Left kidney (tissue), 8 donors: Measurements from ENCODE around the gene DNAAF9. TPM values are rescaled to one million over a fixed set of nuclear protein-coding genes. Genes with fewer than 3 reads are reported as not detected.
"Not testable (repeated sequence)": the region's sequence is repeated elsewhere in the genome, so short reads cannot be mapped to it uniquely, and the experiment has no call there.

ENCODE experiments used
- DNase-seq: peaks from one replicate; pipeline ENCODE4 v3.0.0-alpha.2; 2013
- long read RNA-seq, 8 donors: transcript quantifications; one replicate each; lab custom pipeline, GENCODE V29; 2026
- polyA plus RNA-seq: library from polyadenylated mRNA; unstranded; fragments of 120-200 nt; gene quantifications from one replicate; pipeline ENCODE4 v1.2.1, GENCODE V29; 2013; ENCODE audit not compliant: insufficient read length

DNAAF9 gene
- 35.6 TPM for polyA plus RNA-seq
- long read RNA-seq, donor 1: 0 reads
- long read RNA-seq, donor 2: 0 reads
- long read RNA-seq, donor 3, full-length matches to known transcripts: 1 of 1 reads
- long read RNA-seq, donor 3, partial matches to known transcripts: 0 of 1 reads
- long read RNA-seq, donor 3, other reads (novel, unspliced or antisense): 0 of 1 reads
- long read RNA-seq, donor 4: 0 reads
- long read RNA-seq, donor 5: 0 reads
- long read RNA-seq, donor 6, partial matches to known transcripts: 9 of 9 reads
- long read RNA-seq, donor 6, other reads (novel, unspliced or antisense): 0 of 9 reads
- long read RNA-seq, donor 7: 0 reads
- long read RNA-seq, donor 8: 0 reads

- DNase-seq: peak; percentile 48
Measured at GRCh38 chr20:3407040-3407770, at the start of gene DNAAF9. Gene DNAAF9, minus strand, starts transcription at chr20:3407669. Its CDS starts 112 bp downstream, at chr20:3407557.

- DNase-seq: no peak
Measured at GRCh38 chr20:3456648-3457047, 49.2 kb upstream of the DNAAF9 start.

GRCh38 chr20:3454831-3455230 lies 47.4 kb upstream of the DNAAF9 start:
- no peak for DNase-seq

DNA sequence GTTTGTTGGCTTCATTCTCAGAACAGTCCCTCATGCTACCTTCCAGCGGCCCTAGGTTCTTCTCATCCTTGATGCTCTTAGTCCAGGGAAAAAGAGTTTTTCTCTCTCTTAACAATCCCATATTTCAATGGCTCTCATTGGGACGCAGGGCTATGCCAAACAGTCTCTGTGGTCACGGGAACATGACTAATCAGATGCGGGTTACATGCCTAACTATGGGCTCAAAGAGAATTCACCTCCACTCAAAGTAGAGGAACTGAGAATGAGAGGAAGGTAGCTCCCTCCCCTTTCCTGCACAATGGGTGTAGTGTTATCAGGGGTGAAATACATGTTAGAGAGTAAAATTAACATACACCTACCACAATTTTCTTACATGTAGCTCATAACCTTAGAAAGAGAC lies 45.2 kb upstream of the DNAAF9 start:
- no peak for DNase-seq

DNA sequence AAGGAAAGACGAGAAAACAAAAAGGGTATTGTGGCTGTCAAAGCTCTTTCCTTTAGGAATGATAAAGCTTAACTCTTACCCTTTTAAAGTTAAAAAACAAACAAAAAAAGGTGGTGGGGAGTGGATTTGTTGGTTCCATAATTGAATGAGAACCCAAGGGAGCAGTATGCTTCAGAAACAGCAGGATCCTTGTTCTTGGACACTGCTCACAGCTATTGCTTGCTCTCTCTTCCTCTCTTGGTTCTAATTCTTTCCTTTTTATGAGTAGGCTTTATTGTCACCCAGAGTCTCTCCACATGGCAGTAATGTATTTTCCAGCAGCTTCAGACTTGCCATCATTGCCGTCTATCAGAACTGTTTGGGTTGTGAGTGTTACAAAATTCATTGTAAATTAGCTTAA lies 44.7 kb upstream of the DNAAF9 start:
- no peak for DNase-seq

DNA sequence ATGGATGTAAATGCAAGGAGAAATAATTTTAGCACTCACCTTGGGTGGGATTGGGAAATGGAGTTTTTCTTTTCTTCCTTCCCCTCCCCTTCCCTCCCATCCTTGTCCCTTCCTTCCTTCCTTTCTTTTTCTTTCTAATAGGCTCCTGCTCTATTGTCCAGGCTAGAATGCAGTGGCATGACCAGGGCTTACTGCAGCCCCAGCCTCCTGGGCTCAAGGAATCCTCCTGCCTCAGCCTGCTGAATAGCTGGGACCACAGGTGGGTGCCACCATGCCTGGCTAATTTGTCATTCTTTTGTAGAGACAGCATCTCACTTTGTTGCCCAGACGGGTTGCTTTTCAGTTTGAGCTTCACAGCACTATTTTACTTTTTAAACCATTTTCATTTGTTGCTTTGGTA lies 41.9 kb upstream of the DNAAF9 start:
- DNase-seq: no peak

DNA sequence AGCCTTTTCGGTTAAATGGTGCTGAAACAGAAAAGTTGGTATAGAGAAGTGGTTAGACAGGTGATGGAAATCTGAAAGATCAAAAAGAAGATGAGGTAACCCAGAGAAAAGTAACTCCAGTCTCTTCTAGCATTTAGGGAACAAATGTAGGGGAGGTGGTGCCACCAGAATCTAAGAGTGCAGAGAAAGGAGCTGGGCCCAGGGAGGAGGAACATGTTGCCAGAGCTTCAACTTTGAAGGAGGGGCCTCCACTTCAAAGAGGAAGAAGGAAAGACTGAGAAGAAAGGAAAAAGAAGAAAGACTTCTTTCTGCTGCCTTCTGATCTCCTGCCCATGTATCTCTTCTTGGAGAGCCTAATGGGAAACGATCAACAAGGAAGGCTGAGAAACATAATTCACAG lies 39.9 kb upstream of the DNAAF9 start:
- DNase-seq: no peak

DNA sequence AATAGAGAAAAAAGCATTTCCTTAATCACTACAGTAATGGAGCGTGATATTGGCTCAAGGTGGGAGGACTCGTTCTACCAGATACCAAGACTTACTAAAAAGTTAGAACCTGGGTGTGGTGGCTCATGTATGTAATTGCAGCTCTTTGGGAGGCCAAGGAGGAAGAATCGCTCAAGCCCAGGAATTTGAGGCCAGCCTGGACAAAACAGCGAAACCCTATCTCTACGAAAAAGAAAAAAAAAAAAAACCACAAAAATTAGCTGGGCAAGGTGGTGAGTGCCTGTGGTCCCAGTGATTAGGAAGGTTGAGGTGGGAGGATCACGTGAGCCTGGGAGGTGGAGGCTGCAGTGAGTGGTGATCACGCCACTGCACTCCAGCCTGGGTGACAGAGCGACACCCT lies 39.3 kb upstream of the DNAAF9 start:
- no peak for DNase-seq

GRCh38 chr20:3436864-3437574 lies 29.6 kb upstream of the DNAAF9 start:
- DNase-seq: no peak

DNA sequence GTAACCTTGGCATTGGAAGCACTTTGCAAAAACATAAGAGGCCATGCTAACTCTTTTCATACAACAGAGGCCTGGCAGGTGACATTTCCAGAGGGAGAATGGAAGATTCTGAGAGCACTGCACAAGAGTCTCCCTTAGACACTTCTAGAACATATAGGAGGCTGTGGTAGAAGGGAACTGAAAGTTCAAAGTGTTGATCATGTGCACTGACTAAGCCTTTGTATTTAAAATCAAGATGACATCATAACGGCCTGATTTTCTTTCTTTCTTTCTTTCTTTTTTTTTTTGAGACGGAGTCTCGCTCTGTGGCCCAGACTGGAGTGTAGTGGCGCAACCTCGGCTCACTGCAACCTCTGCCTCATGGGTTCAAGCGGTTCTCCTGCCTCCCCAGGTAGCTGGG lies 26.8 kb upstream of the DNAAF9 start:
- no peak for DNase-seq

- DNase-seq: no peak
Measured at GRCh38 chr20:3433744-3434143, 26.3 kb upstream of the DNAAF9 start.

GRCh38 chr20:3432844-3433243 lies 25.4 kb upstream of the DNAAF9 start:
- DNase-seq: no peak

GRCh38 chr20:3431109-3431508 lies 23.6 kb upstream of the DNAAF9 start:
- peak; percentile 19 for DNase-seq

DNA sequence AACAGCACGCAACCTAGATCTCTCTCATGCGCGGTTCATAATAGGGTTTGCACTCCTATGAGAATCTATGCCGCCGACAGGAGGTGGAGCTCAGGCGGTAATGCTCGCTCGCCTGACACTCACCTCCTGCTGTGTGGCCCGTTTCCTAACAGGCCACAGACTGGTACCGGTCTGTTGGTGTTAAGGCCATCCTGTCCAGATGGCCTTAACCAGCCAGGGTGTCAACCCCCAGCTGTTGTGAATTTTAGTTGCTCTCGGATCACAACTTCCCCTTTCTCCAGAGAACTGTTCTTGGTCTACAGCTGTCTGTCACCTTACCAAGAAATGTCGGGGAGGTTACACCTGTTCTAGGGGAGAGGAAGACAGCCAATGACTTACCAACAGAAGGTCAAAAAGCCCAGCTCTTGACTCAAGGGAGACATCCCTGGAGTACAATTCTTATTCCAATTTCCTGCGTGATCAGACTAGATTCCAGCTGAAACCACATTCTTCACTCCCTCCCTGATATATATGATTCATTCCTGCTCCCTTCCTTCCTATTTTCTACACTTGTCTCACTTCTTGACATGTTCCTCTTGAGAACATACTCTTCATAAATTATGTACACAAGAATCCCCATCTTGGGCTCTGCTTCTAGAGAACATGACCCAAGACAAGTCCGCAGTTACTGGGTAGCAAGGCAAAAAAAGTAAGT lies 23.1 kb upstream of the DNAAF9 start:
- DNase-seq: no peak

DNA sequence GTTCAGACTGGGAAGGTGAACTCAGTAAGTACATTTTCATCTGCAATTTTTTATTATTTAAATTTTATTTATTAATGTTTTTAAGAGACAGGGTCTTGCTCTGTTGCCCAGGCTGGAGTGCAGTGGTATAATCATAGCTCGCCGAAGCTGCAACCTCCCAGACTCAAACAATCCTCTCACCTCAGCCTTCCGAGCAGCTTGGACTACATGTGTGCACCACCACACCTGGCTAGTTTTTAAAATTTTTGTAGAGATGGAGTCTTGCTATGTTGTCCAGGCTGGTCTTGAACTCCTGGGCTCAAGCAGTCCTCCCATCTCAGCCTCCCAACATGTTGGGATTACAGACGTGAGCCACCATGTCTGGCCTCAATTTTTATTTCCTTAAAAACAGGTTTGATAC lies 19.3 kb upstream of the DNAAF9 start:
- not testable (repeated sequence) for DNase-seq

DNA sequence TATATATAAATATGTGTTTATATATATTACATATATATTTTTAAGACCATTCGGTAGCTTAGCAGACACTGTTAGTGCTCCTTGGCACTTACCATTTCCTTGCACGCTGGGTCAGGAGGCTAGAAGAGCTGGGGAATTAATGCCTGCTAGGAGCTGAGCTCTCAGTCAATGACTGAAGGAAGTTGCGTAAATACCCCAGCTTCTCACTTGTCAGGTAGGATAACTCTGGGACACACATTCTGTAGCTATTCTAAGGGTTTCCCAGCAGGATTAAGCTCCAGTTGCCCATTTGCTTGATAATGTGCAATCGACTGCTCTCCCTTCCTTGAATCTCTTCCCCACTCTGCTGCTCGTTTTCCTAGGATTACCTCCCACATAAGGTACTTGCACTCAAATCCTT lies 15.7 kb upstream of the DNAAF9 start:
- no peak for DNase-seq

- no peak for DNase-seq
Measured at GRCh38 chr20:3421985-3422384, 14.5 kb upstream of the DNAAF9 start.

DNA sequence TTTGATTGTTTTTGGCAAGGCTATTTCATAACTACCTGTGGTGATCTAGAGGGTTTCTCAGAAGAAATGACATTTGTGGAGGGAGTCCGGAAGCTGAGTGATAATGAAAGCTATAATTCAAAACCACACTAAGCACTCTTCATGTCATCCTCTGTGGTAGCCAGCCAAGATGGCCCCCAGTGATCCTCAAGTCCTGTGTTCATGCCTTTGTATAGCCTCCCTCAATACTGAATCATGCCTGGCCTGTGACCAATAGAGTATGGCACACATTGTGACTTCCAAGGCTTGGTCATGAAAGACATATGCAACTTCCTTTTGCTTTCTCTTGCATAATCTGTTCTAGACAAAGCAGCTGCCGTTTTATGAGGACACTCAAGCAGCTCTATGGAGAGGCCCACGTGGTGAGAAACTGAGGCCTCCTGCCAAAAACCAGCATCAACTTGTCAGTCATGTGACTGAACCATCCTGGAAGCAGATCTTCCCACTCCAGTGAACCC lies 12.8 kb upstream of the DNAAF9 start:
- DNase-seq: no peak

DNA sequence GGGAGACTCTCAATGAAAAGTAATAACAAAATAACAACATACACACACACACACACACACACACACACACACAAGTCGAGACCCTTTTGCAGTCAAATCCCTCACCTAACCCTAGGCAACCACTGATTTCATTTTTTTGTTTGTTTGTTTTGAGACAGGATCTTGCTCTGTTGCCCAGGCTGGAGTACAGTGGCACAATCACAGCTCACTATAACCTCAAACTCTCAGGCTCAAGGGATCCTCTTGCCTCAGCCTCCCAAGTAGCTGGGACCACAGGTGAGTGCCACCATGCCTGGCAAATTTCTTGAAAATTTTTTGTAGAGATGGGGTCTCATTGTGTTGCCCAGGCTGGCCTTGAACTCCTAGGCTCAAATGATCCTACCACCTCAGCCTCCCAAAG lies 10.7 kb upstream of the DNAAF9 start:
- DNase-seq: not testable (repeated sequence)

- DNase-seq: no peak
Measured at GRCh38 chr20:3414122-3414521, 6.7 kb upstream of the DNAAF9 start.

GRCh38 chr20:3413393-3413889 lies 6.0 kb upstream of the DNAAF9 start:
- DNase-seq: no peak
